GM18867 (cell line): ENCODE data around the gene KCNJ8.
"Not testable (repeated sequence)": the region's sequence is repeated elsewhere in the genome, so short reads cannot be mapped to it uniquely, and the experiment has no call there.

Source experiments
- ATAC-seq: cut with Tn5 transposase; IDR thresholded peaks from one replicate; pipeline ENCODE4 v1.9.1; 2021; ENCODE audit warnings: mild to moderate bottlenecking, moderate library complexity; ENCODE audit not compliant: unreplicated experiment

The KCNJ8 gene

GRCh38 chr12:21788089-21788983, 13.8 kb upstream of the KCNJ8 start:
- ATAC-seq, result no peak

- no peak for ATAC-seq
Measured at GRCh38 chr12:21786041-21786531, 11.6 kb upstream of the KCNJ8 start.

GRCh38 chr12:21782723-21783122, 8.2 kb upstream of the KCNJ8 start:
- ATAC-seq, result not testable (repeated sequence)

- no peak for ATAC-seq
Measured at GRCh38 chr12:21780786-21781185, 6.3 kb upstream of the KCNJ8 start.

- no peak for ATAC-seq
Measured at GRCh38 chr12:21776175-21776574, 1.7 kb upstream of the KCNJ8 start.

GRCh38 chr12:21775133-21775820, 771 bp upstream of the KCNJ8 start:
- no peak for ATAC-seq

GRCh38 chr12:21773806-21774205, 700 bp downstream of the KCNJ8 start:
- ATAC-seq, result no peak

- ATAC-seq, result no peak
Measured at GRCh38 chr12:21773263-21773741, 1.2 kb downstream of the KCNJ8 start.

GRCh38 chr12:21771311-21771710, 3.2 kb downstream of the KCNJ8 start:
- no peak for ATAC-seq

- no peak for ATAC-seq
Measured at GRCh38 chr12:21769307-21769706, 5.2 kb downstream of the KCNJ8 start.

- no peak for ATAC-seq
Measured at GRCh38 chr12:21766403-21766802, 8.1 kb downstream of the KCNJ8 start.

GRCh38 chr12:21764950-21765349, 9.6 kb downstream of the KCNJ8 start:
- no peak for ATAC-seq

- no peak for ATAC-seq
Measured at GRCh38 chr12:21764065-21764464, 10.4 kb downstream of the KCNJ8 start.

GRCh38 chr12:21763531-21763930, 11.0 kb downstream of the KCNJ8 start:
- ATAC-seq, result no peak

GRCh38 chr12:21759737-21760136, 14.8 kb downstream of the KCNJ8 start:
- no peak for ATAC-seq

GRCh38 chr12:21757735-21758134, 16.8 kb downstream of the KCNJ8 start:
- no peak for ATAC-seq

GRCh38 chr12:21756699-21757098, 17.8 kb downstream of the KCNJ8 start:
- no peak for ATAC-seq

GRCh38 chr12:21751517-21751916, 23.0 kb downstream of the KCNJ8 start:
- no peak for ATAC-seq

GRCh38 chr12:21745258-21745657, 29.2 kb downstream of the KCNJ8 start:
- ATAC-seq, result no peak

GRCh38 chr12:21731144-21731543, 43.4 kb downstream of the KCNJ8 start:
- ATAC-seq, result no peak

- ATAC-seq, result no peak
Measured at GRCh38 chr12:21725731-21726130, 48.8 kb downstream of the KCNJ8 start.
